ENCODE measurements around the gene FHOD3.

The FHOD3 gene

DNA sequence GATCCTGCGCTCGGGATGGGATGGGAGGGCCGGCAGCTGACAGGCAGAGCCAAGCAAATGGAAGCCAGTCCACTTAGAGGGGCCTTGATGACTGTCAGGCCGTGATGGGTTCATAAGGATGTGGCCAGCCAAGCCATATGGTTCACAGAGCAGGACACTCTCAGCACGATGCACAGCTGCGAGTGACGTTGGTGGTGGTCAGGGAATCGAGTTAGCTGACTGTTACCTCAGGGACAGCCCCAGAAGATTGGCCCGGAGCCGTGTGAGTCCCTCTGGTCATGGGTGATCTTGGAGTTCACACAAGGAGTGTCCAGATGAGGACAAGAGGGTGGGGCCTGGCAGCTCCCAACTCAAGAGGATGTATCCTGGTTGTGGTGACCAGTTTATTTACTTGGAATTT is 461.1 kb downstream of the FHOD3 start:
- TF ChIP-seq FOXP2 (optimal IDR thresholded peaks at IDR 0.05; ENCODE audit: borderline replicate concordance, extremely low read depth, extremely low read length, insufficient read depth) (no peak), TAF1 (IDR thresholded peaks at IDR 0.05; ENCODE audit: borderline replicate concordance, insufficient read depth, low read length) (no peak), SIN3A (IDR thresholded peaks at IDR 0.05; ENCODE audit: borderline replicate concordance, insufficient read depth, low read length) (no peak), POLR2AphosphoS5 (IDR thresholded peaks at IDR 0.05; ENCODE audit: low read depth, low read length) (no peak)
- TF ChIP-seq, protein P1, sequence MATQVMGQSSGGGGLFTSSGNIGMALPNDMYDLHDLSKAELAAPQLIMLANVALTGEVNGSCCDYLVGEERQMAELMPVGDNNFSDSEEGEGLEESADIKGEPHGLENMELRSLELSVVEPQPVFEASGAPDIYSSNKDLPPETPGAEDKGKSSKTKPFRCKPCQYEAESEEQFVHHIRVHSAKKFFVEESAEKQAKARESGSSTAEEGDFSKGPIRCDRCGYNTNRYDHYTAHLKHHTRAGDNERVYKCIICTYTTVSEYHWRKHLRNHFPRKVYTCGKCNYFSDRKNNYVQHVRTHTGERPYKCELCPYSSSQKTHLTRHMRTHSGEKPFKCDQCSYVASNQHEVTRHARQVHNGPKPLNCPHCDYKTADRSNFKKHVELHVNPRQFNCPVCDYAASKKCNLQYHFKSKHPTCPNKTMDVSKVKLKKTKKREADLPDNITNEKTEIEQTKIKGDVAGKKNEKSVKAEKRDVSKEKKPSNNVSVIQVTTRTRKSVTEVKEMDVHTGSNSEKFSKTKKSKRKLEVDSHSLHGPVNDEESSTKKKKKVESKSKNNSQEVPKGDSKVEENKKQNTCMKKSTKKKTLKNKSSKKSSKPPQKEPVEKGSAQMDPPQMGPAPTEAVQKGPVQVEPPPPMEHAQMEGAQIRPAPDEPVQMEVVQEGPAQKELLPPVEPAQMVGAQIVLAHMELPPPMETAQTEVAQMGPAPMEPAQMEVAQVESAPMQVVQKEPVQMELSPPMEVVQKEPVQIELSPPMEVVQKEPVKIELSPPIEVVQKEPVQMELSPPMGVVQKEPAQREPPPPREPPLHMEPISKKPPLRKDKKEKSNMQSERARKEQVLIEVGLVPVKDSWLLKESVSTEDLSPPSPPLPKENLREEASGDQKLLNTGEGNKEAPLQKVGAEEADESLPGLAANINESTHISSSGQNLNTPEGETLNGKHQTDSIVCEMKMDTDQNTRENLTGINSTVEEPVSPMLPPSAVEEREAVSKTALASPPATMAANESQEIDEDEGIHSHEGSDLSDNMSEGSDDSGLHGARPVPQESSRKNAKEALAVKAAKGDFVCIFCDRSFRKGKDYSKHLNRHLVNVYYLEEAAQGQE (IDR thresholded peaks at IDR 0.05; ENCODE audit: insufficient read depth in 1 of 2, low read depth in 2 of 2, low read length in 2 of 2), result no peak

DNA sequence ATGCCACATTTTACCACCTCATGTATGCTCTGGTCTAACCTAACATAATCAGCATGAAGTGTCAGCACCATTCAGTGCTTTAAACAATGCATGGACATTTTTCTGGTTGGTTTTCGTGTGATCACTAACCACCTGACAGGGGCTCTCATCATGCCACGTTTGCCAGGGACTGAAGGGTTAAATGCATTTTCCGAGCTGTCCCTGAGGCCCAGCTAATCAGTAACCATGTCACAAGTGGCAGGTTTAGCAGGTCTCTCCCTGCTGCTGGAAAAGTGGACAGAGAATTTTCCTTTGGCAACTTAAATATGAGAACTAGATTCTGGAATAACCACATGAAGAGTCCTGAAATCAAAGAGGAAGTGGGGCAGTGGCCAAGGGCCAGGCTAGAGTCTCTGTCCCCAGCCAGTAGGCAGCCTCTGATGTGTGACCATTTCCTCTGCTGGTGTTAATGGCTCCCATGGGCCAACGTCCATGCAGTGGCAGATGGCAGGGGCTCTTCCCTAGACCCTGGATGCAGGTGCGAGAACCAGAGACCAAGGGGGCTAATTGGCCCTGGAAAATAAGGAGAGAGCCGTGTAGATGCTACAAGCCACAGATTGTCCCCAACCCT is 461.8 kb downstream of the FHOD3 start:
- TF ChIP-seq, protein P1 (IDR thresholded peaks at IDR 0.05; ENCODE audit: insufficient read depth in 1 of 2, low read depth in 2 of 2, low read length in 2 of 2), result no peak
- no peak for TF ChIP-seq POLR2AphosphoS5 (IDR thresholded peaks at IDR 0.05; ENCODE audit: low read depth, low read length)
- no peak for TF ChIP-seq TAF1 (IDR thresholded peaks at IDR 0.05; ENCODE audit: borderline replicate concordance, insufficient read depth, low read length)
- no peak for TF ChIP-seq SIN3A (IDR thresholded peaks at IDR 0.05; ENCODE audit: borderline replicate concordance, insufficient read depth, low read length)
- TF ChIP-seq FOXP2 (optimal IDR thresholded peaks at IDR 0.05; ENCODE audit: borderline replicate concordance, extremely low read depth, extremely low read length, insufficient read depth), result no peak

DNA sequence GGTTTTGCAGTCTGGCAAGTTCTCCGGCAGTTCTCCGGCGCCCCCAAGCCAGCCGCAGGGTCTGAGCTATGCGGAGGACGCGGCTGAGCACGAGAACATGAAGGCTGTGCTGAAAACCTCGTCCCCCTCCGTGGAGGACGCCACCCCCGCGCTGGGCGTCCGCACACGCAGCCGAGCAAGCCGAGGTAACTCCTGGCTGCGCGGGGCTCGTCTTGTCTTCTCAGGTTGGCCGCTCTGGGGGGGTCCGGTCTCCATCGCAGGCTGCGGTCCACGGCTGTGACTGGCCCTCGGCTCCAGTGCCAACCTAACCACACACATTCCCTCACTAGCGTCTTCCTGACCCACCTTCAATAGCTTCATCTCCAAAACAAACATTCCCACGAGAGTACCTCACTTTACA is 463.1 kb downstream of the FHOD3 start:
- TF ChIP-seq FOXP2 (optimal IDR thresholded peaks at IDR 0.05; ENCODE audit: borderline replicate concordance, extremely low read depth, extremely low read length, insufficient read depth) (no peak), SIN3A (IDR thresholded peaks at IDR 0.05; ENCODE audit: borderline replicate concordance, insufficient read depth, low read length) (no peak), TAF1 (IDR thresholded peaks at IDR 0.05; ENCODE audit: borderline replicate concordance, insufficient read depth, low read length) (no peak), POLR2AphosphoS5 (IDR thresholded peaks at IDR 0.05; ENCODE audit: low read depth, low read length) (no peak)
- TF ChIP-seq, protein P1 (IDR thresholded peaks at IDR 0.05; ENCODE audit: insufficient read depth in 1 of 2, low read depth in 2 of 2, low read length in 2 of 2), result no peak

DNA sequence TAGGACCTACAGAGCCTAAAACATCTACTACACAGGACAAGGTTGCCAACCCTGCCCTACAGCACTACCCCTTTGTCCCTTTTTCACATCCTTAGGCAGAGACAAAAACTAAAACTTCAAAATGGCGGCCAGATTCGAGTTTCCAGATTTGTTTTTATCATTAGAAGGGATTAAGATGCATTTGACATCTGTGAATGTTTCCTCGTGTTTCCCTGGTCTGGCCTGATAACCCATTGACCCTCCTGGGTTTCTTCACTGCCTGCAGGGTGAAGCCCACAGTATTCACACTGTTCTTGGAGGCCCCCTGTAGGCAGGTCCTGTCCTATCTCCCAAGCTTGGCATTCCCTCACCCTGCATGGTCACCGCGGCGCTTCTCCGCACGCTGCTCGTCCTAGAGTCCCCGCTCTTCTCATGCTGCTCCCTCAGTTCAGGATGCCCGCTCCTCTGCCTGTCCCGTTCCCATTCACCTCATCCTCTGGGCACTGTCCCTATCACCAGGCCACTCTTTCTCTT is 463.7 kb downstream of the FHOD3 start:
- TF ChIP-seq TAF1 (IDR thresholded peaks at IDR 0.05; ENCODE audit: borderline replicate concordance, insufficient read depth, low read length), result no peak
- TF ChIP-seq FOXP2 (optimal IDR thresholded peaks at IDR 0.05; ENCODE audit: borderline replicate concordance, extremely low read depth, extremely low read length, insufficient read depth), result no peak
- no peak for TF ChIP-seq POLR2AphosphoS5 (IDR thresholded peaks at IDR 0.05; ENCODE audit: low read depth, low read length)
- TF ChIP-seq SIN3A (IDR thresholded peaks at IDR 0.05; ENCODE audit: borderline replicate concordance, insufficient read depth, low read length), result no peak
- TF ChIP-seq, protein P1 (IDR thresholded peaks at IDR 0.05; ENCODE audit: insufficient read depth in 1 of 2, low read depth in 2 of 2, low read length in 2 of 2), result no peak

Measured in PFSK-1 (cell line).